Thyroid gland (tissue), 4 donors: ENCODE data around the gene ZNF823. TPM values are rescaled to one million over a fixed set of nuclear protein-coding genes. Genes with fewer than 3 reads are reported as not detected.

Experiments used
- DNase-seq, 2 donors: peaks; one replicate each; pipeline ENCODE4 v3.0.0-alpha.2; 2019
- H3K27ac ChIP-seq, 3 donors: fragments of 200-600 bp; sonication (generic); 1 replicate in 2 of 3; 2 replicates in 1 of 3; pipeline ENCODE4 v1.5.1; 2016 to 2019; ENCODE audit warnings: mild to moderate bottlenecking in 1 of 3, moderate library complexity in 1 of 3
- H3K27me3 ChIP-seq: fragments of 200-600 bp; sonication (generic); one replicate; pipeline ENCODE4 v1.5.1; 2019
- H3K36me3 ChIP-seq, 2 donors: fragments of 200-600 bp; sonication (generic); one replicate each; pipeline ENCODE4 v1.5.1; 2016 to 2019
- H3K4me1 ChIP-seq, 2 donors: fragments of 200-600 bp; sonication (generic); one replicate each; pipeline ENCODE4 v1.5.1; 2017 to 2019
- H3K4me3 ChIP-seq, 3 donors: fragments of 200-600 bp; sonication (generic); replicated peaks in 1 of 3; 1 replicate in 2 of 3; 2 replicates in 1 of 3; pipeline ENCODE4 v1.5.1; 2016; ENCODE audit warnings: mild to moderate bottlenecking in 1 of 3
- H3K9me3 ChIP-seq: fragments of 200-600 bp; sonication (generic); one replicate; pipeline ENCODE4 v1.5.1; 2017
- CTCF ChIP-seq, 6 experiments: fragments of 200-600 bp in 3 of 6; fragments of 450-650 bp in 3 of 6; sonication (generic) in 3 of 6; IDR thresholded peaks; one replicate each; pipeline ENCODE4 v1.5.1; 2016 to 2019; ENCODE audit warnings: antibody characterized with exemption in 6 of 6, mild to moderate bottlenecking in 2 of 6, inconsistent platforms in 1 of 6, moderate library complexity in 1 of 6
- POLR2A ChIP-seq, 2 donors: fragments of 450-650 bp; IDR thresholded peaks; one replicate each; pipeline ENCODE4 v1.6.1; 2017; ENCODE audit warnings: antibody characterized with exemption in 2 of 2, mild to moderate bottlenecking in 2 of 2, moderate library complexity in 1 of 2
- WGBS, 2 donors: methylation state at CpG; one replicate each; pipeline ENCODE4 v1.1.5; 2017; 5-methylcytosine and 5-hydroxymethylcytosine counted together
- intact Hi-C: fragments of 100-400 bp; cut with DNase I; formaldehyde crosslinking; loops from one replicate; pipeline ENCODE4 v1.15.1; 2023
- total RNA-seq, 4 donors: library from RNA; depleted of rRNA; stranded (reverse); fragments of >200 nt; gene quantifications; one replicate each; pipeline ENCODE4 v1.2.3, GENCODE V29; 2016

ZNF823 gene
- total RNA-seq, 4 donors from 2014 or later: 7.4 to 11.7 (median 9.1) TPM

- H3K9me3 ChIP-seq: no peaks in the 10 kb centered on the region
- DNase-seq: peak; percentile 41 to 42
- WGBS, 2 donors: 1 to 7% methylated on average over 5 to 19 of the region's 20 CpGs
- H3K4me3 ChIP-seq: peak overlapping the region; percentile 29 to 63 (median 61)
- intact Hi-C loops: no loop called here
- H3K36me3 ChIP-seq: no peaks in the 10 kb centered on the region
- no peaks in the 10 kb centered on the region for H3K27me3 ChIP-seq
- H3K4me1 ChIP-seq: peaks cover 10 to 19% of the 10 kb centered on the region in 2 donors
- TF ChIP-seq CTCF (IDR thresholded peaks at IDR 0.05) (no peak), POLR2A (IDR thresholded peaks at IDR 0.05) (no peak)
- H3K27ac ChIP-seq: peak overlapping the region; percentile 72 to 91 (median 91)
Measured at GRCh38 chr19:11767633-11768133, 28.9 kb upstream of the ZNF823 start.

- no peaks in the 10 kb centered on the region for H3K36me3 ChIP-seq
- H3K4me1 ChIP-seq: peaks cover 10 to 19% of the 10 kb centered on the region in 2 donors
- peak within 1 kb of the TSS; percentile 29 to 63 (median 61) for H3K4me3 ChIP-seq
- intact Hi-C loops: no loop called here
- H3K9me3 ChIP-seq: no peaks in the 10 kb centered on the region
- H3K27ac ChIP-seq: peak within 1 kb of the TSS; percentile 72 to 91 (median 91)
- no peaks in the 10 kb centered on the region for H3K27me3 ChIP-seq
- TF ChIP-seq CTCF (IDR thresholded peaks at IDR 0.05) (no peak), POLR2A (IDR thresholded peaks at IDR 0.05) (peak; percentile 35 to 87)
- peak; percentile 98 to 99 for DNase-seq
- WGBS, 2 donors: 0 to 1% methylated on average over 5 to 27 of the region's 61 CpGs
Measured at GRCh38 chr19:11766597-11767591, 28.1 kb upstream of the ZNF823 start, which contains the start of gene ZNF441. TSS of gene ZNF441 (plus strand) at chr19:11767000. CDS start at chr19:11767194, 194 bp downstream.

- H3K36me3 ChIP-seq: no peaks in the 10 kb centered on the region
- H3K4me1 ChIP-seq: peaks cover 10 to 16% of the 10 kb centered on the region in 2 donors
- H3K27ac ChIP-seq: no peak overlapping the region
- TF ChIP-seq POLR2A (IDR thresholded peaks at IDR 0.05) (no peak), CTCF (IDR thresholded peaks at IDR 0.05) (no peak)
- intact Hi-C loops: no loop called here
- no peaks in the 10 kb centered on the region for H3K27me3 ChIP-seq
- H3K9me3 ChIP-seq: no peaks in the 10 kb centered on the region
- 90 to 96% methylated on average over 1 of the region's 1 CpG for WGBS, 2 donors
- no peak overlapping the region for H3K4me3 ChIP-seq
- no peak for DNase-seq
Measured at GRCh38 chr19:11763611-11764010, 24.9 kb upstream of the ZNF823 start.

- intact Hi-C loops: no loop called here
- H3K4me1 ChIP-seq: peaks cover 9 to 11% of the 10 kb centered on the region in 2 donors
- H3K27ac ChIP-seq: no peak overlapping the region
- WGBS, 2 donors: 76% methylated on average over 3 of the region's 3 CpGs
- TF ChIP-seq POLR2A (IDR thresholded peaks at IDR 0.05): no peak
- TF ChIP-seq CTCF (IDR thresholded peaks at IDR 0.05): no peak
- no peaks in the 10 kb centered on the region for H3K9me3 ChIP-seq
- no peaks in the 10 kb centered on the region for H3K36me3 ChIP-seq
- no peak for DNase-seq
- no peak overlapping the region for H3K4me3 ChIP-seq
- no peaks in the 10 kb centered on the region for H3K27me3 ChIP-seq
Measured at GRCh38 chr19:11763117-11763516, 24.4 kb upstream of the ZNF823 start.

- H3K36me3 ChIP-seq: no peaks in the 10 kb centered on the region
- no peaks in the 10 kb centered on the region for H3K9me3 ChIP-seq
- intact Hi-C loops: no loop called here
- no peak overlapping the region for H3K27ac ChIP-seq
- no peaks in the 10 kb centered on the region for H3K27me3 ChIP-seq
- DNase-seq: no peak
- H3K4me3 ChIP-seq: no peak overlapping the region
- no peaks in the 10 kb centered on the region for H3K4me1 ChIP-seq
- TF ChIP-seq CTCF (IDR thresholded peaks at IDR 0.05) (no peak), POLR2A (IDR thresholded peaks at IDR 0.05) (no peak)
- WGBS, 2 donors: 75 to 78% methylated on average over 7 of the region's 7 CpGs
Measured at GRCh38 chr19:11759805-11760204, 21.1 kb upstream of the ZNF823 start.
